LNCaP clone FGC (cell line): ENCODE data around the gene RSPH6A.
A peak's percentile ranks its signal among the peaks of the same experiment; 100 is the strongest.

Source experiments
- DNase-seq: peaks from one replicate; pipeline ENCODE4 v3.0.0-alpha.2; 2011; ENCODE audit warnings: low read depth
- H3K4me3 ChIP-seq: 2 replicates; pipeline ENCODE4 v1.5.1; 2011; ENCODE audit warnings: mild to moderate bottlenecking, low read depth, low read length, control low read depth
- TF ChIP-seq, protein P1 (sequence below): IDR thresholded peaks from 2 replicates; pipeline ENCODE4 v1.5.1; 2012; ENCODE audit warnings: mild to moderate bottlenecking; ENCODE audit not compliant: control insufficient read depth, insufficient read depth; ENCODE audit errors: extremely low read depth

Gene RSPH6A

DNA sequence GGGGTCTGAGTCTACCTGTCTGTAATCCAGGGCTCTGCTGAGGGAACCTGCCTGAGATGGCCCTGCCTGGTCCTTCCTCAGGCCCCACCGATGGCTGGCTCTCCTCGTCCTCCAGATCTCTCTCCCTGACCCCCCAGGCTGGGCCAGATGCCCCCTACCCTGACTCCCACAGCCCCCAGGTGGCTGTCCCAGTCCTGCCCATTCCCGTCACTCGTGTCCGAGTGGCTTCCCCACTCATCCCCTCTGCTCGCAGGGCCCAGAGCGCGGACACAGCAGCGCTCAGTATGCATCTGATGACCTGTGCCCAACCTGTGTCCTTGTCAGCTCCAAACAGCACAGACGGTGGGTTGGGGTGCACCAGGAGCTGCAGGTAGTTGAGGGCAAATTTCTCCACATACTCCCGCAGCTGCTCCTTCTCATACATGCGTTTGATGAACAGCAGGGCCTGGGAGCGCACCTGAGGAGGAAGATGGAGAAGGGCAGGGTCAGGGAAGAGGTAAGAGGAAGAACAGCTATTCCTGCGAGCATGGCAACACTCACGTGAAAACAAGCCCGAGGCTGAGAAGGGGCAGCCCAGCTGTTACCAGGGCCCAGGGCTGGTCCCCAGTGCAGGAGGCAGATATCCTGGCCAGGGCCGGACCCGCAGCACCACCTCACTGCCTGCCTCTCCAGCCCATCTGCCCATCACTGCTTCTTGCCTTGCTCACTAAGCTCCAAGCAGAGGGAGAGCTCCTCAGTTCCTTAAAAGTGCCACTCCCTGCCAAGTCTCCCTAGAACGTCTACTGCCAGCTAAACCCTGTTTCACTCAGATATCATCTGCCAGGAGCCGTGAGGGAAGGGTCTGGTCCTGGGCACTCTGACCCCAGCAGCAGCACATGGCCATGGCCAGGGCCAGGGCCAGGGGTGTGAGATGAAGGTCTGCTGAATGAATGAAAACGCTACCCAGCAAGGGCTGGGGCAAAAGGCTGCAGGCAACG, 11.1 kb upstream of the RSPH6A start:
- TF ChIP-seq, protein P1, sequence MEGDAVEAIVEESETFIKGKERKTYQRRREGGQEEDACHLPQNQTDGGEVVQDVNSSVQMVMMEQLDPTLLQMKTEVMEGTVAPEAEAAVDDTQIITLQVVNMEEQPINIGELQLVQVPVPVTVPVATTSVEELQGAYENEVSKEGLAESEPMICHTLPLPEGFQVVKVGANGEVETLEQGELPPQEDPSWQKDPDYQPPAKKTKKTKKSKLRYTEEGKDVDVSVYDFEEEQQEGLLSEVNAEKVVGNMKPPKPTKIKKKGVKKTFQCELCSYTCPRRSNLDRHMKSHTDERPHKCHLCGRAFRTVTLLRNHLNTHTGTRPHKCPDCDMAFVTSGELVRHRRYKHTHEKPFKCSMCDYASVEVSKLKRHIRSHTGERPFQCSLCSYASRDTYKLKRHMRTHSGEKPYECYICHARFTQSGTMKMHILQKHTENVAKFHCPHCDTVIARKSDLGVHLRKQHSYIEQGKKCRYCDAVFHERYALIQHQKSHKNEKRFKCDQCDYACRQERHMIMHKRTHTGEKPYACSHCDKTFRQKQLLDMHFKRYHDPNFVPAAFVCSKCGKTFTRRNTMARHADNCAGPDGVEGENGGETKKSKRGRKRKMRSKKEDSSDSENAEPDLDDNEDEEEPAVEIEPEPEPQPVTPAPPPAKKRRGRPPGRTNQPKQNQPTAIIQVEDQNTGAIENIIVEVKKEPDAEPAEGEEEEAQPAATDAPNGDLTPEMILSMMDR = no peak
- H3K4me3 ChIP-seq = no peak overlapping the region

DNA sequence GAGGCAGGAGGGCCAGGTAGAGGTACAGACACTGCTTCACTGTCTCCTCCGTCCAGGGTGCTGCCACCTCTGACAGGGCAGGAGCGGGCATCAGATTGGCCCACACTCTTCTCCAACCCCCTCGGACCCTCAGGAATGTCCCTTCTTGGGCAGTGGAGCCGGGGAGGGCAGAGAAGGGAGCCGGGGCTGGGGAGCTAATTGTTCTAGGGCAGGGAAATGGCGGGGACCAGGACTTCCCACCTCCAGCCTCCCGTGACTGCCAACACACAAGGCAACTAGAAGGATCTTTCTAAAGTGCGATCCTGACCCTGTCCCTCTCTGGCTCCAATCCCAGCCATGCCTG, 10.1 kb upstream of the RSPH6A start:
- DNase-seq = no peak
- no peak overlapping the region for H3K4me3 ChIP-seq
- TF ChIP-seq, protein P1 = no peak

More for the DNA sequence above, 11.1 kb upstream of the RSPH6A start:
- DNase-seq = no peak

DNA sequence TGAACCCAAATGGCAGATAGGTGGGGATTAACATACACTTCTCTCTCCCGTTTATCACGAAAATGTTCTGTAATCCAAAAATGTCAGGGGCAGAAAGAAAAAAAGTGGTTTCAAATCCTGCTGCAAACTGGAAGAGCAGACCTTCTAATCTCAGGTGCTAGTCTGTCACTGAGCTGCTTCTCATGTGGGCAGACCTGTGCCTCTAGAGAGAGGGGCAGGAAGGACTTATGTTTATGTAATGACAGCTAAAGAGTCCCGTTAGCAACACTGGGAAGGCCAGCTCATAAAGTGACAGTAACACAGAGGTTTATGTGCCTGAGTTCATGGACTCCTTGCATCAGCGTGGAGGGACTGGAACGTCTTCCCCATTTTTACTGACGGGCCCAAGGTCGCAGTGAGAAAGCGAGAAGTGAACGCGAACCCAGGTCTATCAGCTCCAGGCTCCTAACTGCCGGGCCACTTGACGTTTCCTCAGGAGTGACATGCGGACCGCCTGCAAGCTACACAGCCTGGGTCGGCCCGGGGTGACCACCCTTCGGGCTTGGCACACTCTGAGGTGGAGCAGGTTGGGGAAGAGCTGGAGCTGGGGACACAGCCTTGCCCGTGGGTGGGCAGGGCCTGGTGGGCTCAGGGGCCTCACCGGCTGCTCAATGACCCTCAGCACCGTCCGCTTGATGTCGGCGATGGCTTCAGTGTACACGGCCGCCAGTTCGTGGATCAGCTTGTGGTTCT, 9.6 kb upstream of the RSPH6A start:
- H3K4me3 ChIP-seq = no peak overlapping the region
- no peak for DNase-seq
- TF ChIP-seq, protein P1 = no peak

DNA sequence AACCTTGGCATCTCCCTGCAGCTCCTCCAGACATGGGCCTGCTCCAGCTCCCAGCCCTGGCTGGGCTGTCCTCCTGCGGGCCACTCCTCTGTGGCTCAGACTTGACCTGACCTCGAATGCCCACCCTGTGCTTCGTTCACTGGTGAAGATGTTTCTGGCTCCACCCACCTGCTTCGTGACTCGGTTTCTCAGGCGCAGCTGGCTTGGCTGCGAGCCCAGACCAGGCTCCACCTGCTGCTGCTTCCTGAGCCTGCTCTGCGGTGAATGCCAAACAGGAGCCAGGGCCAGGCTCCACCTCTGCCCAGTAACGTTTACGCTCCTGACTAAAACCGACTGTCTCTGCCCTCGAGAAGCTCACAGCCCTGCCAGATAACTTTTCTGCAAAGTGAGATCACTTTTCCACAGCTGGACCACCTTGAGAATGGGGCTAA, 8.9 kb upstream of the RSPH6A start:
- peak; percentile 49 for DNase-seq
- H3K4me3 ChIP-seq = no peak overlapping the region
- TF ChIP-seq, protein P1 = no peak

DNA sequence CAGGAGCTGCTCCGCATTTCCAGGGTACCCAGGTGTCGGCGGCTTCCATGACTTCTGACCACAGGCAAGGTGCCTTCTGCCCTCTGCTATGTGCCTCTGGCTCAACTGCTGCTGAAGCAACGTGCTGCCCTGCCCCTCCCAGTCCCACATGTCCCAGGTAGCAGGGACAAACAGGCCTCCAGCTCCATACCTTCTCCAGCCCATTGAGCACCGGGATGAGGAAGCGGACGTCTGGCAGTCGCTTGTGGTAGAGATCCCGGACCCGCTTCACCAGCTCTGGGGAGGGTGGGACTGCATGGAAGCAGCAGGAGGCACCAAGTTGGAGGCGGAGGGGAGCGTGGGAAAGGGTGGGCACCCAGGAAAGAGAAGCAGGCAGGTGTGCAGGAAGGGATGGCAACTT, 8.1 kb upstream of the RSPH6A start:
- TF ChIP-seq, protein P1 = no peak
- H3K4me3 ChIP-seq = no peak overlapping the region
- DNase-seq = no peak

DNA sequence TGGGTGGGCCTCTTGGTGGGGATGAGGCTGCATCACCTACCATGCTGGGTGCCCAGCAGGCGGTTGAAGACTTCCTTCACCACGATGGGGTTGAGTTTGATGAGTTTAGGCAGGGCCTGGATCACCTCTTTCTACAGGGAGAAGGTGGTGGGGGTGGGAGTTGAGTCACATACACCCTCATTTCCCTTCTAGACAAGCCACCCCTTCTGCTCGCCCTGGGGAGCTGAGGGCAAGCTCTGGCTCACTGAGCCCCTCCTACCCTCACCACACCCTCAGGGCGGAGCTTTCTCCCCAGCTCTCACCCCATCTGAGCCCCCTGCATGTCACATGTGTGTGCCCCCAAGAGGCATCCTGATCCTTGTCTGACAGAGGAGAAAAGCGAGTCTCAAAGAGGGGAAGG, 7.6 kb upstream of the RSPH6A start:
- TF ChIP-seq, protein P1 = no peak
- DNase-seq = no peak
- H3K4me3 ChIP-seq = no peak overlapping the region
